Stimulated activated CD8-positive, alpha-beta memory T cell treated with anti-CD3 and anti-CD28 coated beads, Interleukin-12 subunit alpha, Interleukin-12 subunit beta, amount 100 ng/mL, for 4 hours (primary cell): Measurements from ENCODE around the gene PRMT3.
"Not testable (repeated sequence)": the region's sequence is repeated elsewhere in the genome, so short reads cannot be mapped to it uniquely, and the experiment has no call there.

ENCODE experiments used
- DNase-seq: peaks from one replicate; pipeline ENCODE4 v3.0.0-alpha.2; 2020; ENCODE audit warnings: low read depth

The PRMT3 gene

DNA sequence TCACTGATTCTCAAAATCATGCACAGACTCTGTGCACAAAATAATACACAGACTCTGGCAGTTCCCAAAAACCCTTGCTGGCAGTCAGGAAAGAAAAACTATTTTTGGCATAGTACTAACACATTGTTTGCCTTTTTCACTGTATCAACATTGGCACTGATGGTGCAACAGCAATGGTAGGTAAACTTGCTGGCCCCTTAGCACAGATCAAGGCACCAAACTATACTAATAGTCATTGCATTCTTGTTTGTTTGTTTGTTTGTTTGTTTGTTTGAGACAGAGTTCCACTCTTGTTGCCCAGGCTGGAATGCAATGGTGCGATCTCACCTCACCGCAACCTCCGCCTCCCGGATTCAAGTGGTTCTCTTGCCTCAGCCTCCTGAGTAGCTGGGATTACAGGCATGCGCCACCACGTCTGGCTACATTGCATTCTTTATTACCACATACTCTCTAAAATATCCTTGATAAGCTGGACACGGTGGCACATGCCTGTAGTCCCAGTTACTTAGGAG lies 130.9 kb downstream of the PRMT3 start:
- DNase-seq = no peak

DNA sequence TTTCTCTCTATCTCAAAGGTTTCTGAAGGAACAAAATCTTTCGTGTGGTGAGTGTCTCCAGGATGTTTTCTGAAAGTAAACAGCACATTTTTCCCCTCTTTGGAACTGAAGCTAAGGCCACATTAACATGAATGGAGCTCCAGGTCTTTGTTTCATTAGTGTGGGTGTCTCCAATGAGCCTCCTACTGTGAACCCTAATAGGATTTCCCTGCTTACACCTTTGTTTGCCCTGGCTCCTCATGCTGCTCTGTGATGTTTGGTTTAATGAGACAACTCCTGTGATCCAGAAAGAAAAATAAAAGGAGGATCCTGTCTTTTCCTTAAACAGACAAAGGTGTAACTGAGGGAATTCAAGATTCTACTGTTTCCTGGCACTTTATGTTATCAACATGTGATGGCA lies 135.0 kb downstream of the PRMT3 start:
- no peak for DNase-seq

DNA sequence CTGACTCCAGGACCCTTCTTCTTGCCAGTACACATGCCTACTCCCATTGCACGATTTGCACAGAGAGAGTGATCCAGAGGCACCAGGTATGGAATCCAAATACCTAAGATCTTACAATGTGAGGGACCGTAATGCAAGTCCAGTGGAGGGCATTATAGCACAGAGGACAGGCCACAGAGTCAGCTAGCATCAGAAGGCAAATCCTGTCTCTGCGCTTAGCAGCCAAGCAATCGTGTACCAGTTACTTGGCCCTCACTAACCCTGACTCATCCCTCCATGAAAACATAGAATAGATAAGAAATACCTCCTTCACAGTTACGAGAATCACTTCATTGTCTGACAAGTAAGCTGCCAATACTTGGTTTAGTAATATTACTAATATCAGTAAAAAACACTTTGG lies 142.2 kb downstream of the PRMT3 start:
- no peak for DNase-seq

DNA sequence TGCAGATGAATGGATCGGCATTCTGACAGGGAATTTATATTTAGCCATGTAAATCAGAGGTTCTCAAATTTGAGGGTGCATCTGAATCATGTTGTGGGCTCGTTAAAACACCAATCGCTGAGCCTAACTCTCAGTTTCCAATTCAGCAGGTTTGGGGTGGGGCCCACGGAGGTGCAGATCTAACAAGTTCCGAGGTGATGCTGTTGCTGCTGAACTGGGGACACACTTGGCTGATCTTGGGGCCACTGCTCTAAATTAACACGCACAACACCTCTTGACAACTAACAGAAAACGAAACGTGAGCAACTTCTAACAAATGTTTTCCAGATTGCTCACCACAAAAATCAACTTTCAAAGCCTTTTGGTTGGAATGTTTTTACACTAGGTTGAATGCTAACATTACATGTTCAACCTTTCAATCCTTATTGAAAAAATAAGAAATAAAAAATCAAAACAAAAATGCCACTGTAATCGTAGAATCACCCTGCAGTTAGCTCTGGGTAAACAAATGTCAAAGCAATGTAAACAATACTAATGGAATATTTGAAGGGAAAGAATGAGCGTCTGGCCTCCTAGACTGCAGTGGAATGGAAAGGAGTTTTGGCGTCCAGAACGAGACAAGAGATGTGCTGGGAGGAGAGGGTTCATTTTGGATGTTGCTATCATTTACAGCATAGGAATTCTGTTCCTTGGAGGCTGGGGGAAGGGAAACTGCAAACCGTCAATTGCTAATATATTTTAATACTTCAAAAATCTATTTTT lies 143.6 kb downstream of the PRMT3 start:
- no peak for DNase-seq

DNA sequence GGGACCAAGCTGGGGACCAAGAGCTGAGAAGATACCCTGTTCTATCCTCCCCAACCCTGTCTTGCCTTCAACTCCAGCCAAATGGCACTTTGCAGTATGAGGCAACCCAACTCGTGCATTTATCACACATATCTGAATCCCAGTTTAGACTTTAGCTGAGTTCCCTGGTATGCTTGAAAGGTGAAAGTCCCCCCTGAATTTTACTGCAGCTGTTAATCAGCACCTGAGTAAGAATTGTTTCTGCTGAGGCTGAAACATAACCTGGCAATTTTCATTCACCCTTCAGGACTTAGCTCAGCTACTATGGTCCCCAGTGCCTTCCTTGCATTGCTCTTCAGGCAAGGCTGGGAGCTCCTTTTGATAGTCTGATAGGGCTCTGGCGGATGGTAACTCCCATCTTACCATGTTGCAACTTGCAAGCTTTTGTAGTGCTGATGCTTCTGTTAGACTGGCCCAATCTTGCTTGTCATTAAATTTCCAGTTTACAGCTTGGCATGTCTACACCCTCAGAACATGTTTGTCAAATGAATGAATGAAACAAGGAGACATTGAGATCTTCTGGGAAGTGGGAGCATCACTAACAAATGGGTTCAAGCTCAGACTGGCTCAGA lies 147.9 kb downstream of the PRMT3 start:
- no peak for DNase-seq

DNA sequence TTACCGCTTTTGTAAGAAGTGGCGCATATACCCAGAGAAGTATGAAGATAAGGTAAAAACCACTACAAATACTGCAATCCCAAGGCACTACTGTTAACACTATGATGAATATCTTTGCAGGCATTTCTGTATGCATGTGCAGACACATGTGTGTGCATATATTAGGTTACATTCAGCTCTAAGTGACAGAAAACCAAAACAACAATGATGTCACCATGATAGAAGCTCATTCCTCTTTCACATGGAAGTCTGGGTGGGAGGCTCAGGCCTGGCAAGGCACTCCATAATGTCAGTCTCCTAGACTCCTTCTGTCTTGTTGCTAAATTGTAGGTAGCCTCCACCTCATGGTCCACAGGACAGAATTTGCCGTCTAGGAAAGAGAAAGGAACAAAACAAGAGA lies 148.8 kb downstream of the PRMT3 start:
- no peak for DNase-seq

DNA sequence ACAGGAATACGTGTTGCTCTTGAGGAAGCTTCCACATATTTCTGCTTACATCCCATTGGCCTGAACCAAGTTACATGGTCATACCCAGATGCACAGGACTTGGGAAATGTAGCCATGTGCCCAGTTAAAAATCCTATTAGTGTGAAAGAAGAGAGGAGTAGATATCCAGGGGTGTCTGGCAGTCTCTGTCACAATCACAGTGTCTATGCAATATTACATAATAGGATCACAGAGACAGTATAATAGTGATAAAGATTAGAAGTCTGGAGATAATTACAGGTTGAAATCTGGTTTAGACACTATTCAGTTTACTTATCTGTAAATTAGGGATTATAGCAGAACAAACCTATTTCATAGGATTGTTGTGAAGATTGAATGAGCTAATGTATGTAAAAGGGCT lies 149.3 kb downstream of the PRMT3 start:
- DNase-seq = no peak

DNA sequence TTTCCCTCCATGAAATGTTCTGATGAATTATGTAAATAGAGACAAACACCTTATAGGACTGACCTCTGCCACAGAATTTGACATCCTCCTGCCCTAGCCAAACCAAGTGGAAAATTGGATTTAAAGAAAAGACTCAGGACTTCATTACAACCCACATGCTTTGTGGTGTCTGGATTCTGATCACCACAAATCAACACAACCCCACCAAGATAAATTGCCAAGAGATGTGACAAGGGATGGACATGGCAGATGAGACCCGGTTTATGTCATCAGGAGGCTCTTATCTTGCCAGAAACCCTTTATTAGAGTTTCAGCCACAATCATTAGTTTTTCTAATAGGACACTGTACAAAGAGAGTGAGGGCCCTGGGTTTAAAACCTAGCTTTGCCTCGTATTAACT lies 154.0 kb downstream of the PRMT3 start:
- no peak for DNase-seq

DNA sequence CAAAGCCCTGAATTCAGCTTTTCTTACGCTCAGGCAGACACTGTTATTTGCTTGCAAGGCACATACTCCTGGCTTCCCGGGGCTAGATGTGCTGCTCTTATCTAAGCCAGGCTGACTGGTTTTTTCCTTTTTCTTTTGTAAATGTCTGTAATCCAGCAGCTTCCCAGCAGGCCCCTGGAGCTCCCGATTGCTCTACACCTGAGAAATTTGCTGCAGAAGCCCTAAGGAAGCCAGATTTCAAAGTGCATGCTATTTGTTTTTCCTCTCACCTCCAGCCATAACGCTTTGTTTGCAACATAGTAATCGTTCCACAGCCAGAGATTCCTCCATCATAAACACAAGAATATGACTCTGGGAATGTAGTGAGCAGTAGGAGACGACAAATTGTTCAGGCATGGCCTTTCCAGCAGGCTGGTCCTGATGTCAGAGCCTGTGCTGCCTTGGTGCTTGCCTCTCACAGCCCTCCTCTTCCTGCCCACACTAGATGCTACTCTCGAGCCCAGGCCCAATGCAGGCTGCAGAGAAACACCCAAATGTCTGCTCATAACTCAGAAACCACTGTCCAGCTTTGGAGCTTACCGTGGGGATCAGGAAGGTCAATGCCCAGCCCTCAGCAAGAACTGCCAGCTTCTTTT lies 157.2 kb downstream of the PRMT3 start:
- no peak for DNase-seq

DNA sequence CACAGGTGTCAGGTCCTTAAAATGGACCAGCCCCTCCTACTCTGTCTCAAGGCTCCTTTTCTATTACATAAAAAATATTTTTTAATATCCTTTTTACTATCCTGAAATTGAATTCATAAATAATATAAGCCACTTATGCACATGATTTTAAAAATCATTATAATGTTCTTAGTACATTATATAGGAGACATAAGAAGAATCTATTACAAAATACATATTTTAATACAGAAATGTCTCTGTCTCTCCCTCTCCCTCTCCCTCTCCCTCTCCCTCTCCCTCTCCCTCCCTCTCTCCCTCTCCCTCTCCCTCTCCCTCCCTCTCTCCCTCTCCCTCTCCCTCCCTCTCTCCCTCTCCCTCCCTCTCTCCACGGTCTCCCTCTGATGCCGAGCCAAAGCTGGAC lies 159.9 kb downstream of the PRMT3 start:
- no peak for DNase-seq

DNA sequence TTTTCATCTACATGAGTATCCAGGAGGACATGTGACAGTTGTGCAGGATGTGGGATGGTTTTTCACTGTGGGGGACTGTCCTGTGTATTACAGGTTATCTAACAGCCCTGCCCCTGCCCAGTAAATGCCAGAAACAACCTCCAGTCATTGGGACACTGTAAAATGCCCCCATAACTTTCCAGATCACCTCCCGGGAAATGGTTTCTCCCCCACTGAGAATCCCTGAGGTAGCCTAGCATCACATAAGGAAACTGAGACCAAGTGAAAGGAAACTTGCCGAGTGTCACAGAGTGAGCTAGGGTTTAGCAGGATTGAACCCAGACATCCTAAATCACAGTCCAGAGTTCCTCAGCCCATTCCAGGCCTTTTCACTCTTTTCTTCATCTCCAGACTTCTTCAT lies 163.6 kb downstream of the PRMT3 start:
- DNase-seq = no peak

DNA sequence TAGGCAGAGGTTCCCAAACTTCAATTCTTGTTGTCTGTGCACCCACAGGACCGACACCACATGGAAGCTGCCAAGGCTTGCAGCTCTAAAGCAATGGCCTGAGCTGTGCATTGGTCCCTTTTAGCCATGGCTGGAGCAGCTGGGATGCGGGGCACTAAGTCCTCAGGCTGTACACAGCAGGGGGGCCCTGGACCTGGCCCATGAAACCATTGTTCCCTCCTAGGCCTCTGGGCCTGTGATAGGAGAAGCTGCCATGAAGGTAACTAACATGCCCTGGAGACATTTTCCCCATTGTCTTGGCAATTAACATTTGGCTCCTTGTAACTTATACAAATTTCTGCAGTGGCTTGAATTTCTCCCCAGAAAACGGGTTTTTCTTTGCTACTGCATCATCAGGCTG lies 168.3 kb downstream of the PRMT3 start:
- no peak for DNase-seq

DNA sequence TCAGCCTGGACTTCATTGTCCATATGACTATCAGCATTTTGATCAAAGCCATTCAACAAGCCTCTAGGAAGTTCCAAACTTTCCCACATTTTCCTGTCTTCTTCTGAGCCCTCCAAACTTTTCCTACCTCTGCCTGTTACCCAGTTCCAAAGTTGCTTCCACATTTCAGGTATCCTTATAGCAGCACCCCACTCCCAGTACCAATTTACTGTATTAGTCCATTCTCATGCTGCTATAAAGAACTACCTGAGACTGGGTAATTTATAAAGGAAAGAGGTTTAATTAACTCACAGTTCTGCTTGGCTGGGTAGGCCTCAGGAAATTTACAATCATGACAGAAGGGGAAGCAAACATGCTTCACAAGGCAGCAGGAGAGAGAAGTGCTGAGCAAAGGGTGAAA lies 168.9 kb downstream of the PRMT3 start:
- DNase-seq = not testable (repeated sequence)

DNA sequence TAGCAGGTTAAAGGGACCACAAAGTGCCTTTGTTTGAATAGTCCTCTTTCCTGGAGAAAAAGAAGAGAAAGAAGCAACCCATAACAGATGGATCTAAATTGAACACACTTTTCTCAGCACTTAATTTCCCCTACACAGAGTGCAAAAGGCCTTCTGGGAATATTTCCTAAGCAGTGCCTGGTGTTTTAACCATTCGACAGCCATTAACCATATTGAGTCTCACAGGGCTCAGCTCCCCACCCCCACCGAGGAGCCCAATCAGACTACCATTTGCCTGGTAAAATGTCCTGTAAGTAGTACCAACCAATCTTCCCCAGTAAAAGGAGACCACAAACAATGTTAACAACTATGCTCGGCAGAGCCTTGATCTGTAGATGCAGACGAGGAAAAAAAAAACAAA lies 171.2 kb downstream of the PRMT3 start:
- no peak for DNase-seq
